HCT116 (cell line): ENCODE data around the gene RCOR1. TPM values are rescaled to one million over a fixed set of nuclear protein-coding genes. Genes with fewer than 3 reads are reported as not detected.

Experiments used
- ATAC-seq: fragments of 200-7000 bp; cut with Tn5 transposase; 2 replicates; pipeline ENCODE4 v1.9.1; 2020; ENCODE audit warnings: mild to moderate bottlenecking, moderate library complexity
- BruUV-seq: library from RNA; stranded (reverse); fragments of 400-500 nt; replicated peaks from 2 replicates; lab custom pipeline; 2021; lab: Mats Ljungman, UMichigan
- CTCF ChIA-PET: fragments of 300-600 bp; sonication (Branson Sonifier 250); formaldehyde crosslinking; loops from one replicate; lab custom pipeline; 2021; ENCODE audit warnings: antibody characterized with exemption; lab: Charles Lee
- POLR2A ChIA-PET: fragments of 300-600, 350-600 bp; sonication (Branson Sonifier 250); formaldehyde crosslinking; loops from one replicate; lab custom pipeline; 2021; ENCODE audit warnings: antibody characterized with exemption; lab: Charles Lee
- RAD21 ChIA-PET, 2 experiments: fragments of 300-600 bp; sonication (Branson Sonifier 250); formaldehyde crosslinking; loops; one replicate each; lab custom pipeline; 2023; ENCODE audit warnings: low total read pairs in 2 of 2; ENCODE audit not compliant: uncharacterized antibody in 2 of 2, unreplicated experiment in 2 of 2, low non-redundant PET in 1 of 2; lab: Charles Lee
- DNase-seq: peaks from one replicate; pipeline ENCODE4 v3.0.0-alpha.2; 2010; ENCODE audit warnings: low read depth, low spot score
- H2AFZ ChIP-seq: fragments of 200-600 bp; shearing (Covaris generic), sonication (generic); 2 replicates; pipeline ENCODE4 v1.6.1; 2017; ENCODE audit warnings: low read depth, mixed run types, mixed read lengths, antibody characterized with exemption, low read length; ENCODE audit not compliant: poor library complexity, severe bottlenecking
- H3K27ac ChIP-seq: 2 replicates; pipeline ENCODE4 v1.5.1; 2012; ENCODE audit warnings: low read depth, low read length
- H3K27me3 ChIP-seq: fragments of 200-600 bp; sonication (generic); 2 replicates; pipeline ENCODE4 v1.6.1; 2016; ENCODE audit warnings: mixed run types, low read length, mixed read lengths; ENCODE audit not compliant: insufficient read depth
- H3K36me3 ChIP-seq, 2 experiments: fragments of 200-500 bp in 1 of 2; fragments of 200-600 bp in 1 of 2; sonication (Bioruptor generic) in 1 of 2; sonication (generic) in 1 of 2; 2 replicates each; pipeline versions ENCODE4 v1.5.1 to v1.6.1; 2014 to 2016; ENCODE audit warnings: low read length in 2 of 2, inconsistent platforms in 1 of 2, mixed read lengths in 1 of 2, mixed run types in 1 of 2; ENCODE audit not compliant: insufficient read depth in 2 of 2, control insufficient read depth in 1 of 2
- H3K4me1 ChIP-seq, 2 experiments: fragments of 200-600 bp in 1 of 2; sonication (generic) in 1 of 2; 2 replicates each; pipeline versions ENCODE4 v1.5.1 to v1.6.1; 2012 to 2017; ENCODE audit warnings: low read length in 2 of 2, inconsistent platforms in 1 of 2, mild to moderate bottlenecking in 1 of 2, mixed read lengths in 1 of 2, mixed run types in 1 of 2, moderate library complexity in 1 of 2; ENCODE audit not compliant: insufficient read depth in 2 of 2, control insufficient read depth in 1 of 2
- H3K4me2 ChIP-seq: fragments of 200-600 bp; sonication (generic); 2 replicates; pipeline ENCODE4 v1.6.1; 2017; ENCODE audit warnings: mixed run types, low read length, mixed read lengths
- H3K4me3 ChIP-seq, 2 experiments: fragments of 200-600 bp in 1 of 2; sonication (generic) in 1 of 2; replicated peaks in 1 of 2; 2 replicates each; pipeline ENCODE4 v1.5.1; 2011 to 2016; ENCODE audit warnings: low read length in 2 of 2, control low read depth in 1 of 2, low read depth in 1 of 2, mild to moderate bottlenecking in 1 of 2, mixed read lengths in 1 of 2, mixed run types in 1 of 2
- H3K79me2 ChIP-seq: fragments of 200-600 bp; sonication (generic); 2 replicates; pipeline ENCODE4 v1.6.1; 2017; ENCODE audit warnings: mild to moderate bottlenecking, mixed run types, low read length, moderate library complexity, mixed read lengths; ENCODE audit not compliant: insufficient read depth
- H3K9ac ChIP-seq: fragments of 200-600 bp; sonication (generic); 2 replicates; pipeline ENCODE4 v1.6.1; 2016; ENCODE audit warnings: low read length, mixed read lengths
- H3K9me2 ChIP-seq: fragments of 200-600 bp; sonication (generic), shearing (Covaris generic); 2 replicates; pipeline ENCODE4 v1.6.1; 2017; ENCODE audit warnings: mixed run types, mild to moderate bottlenecking, moderate library complexity; ENCODE audit not compliant: insufficient read depth
- H3K9me3 ChIP-seq, 2 experiments: fragments of 200-500 bp in 1 of 2; fragments of 200-600 bp in 1 of 2; sonication (Bioruptor generic) in 1 of 2; sonication (generic) in 1 of 2; 2 replicates each; pipeline ENCODE4 v1.6.1; 2014 to 2017; ENCODE audit warnings: low read length in 2 of 2, mixed read lengths in 2 of 2, inconsistent platforms in 1 of 2, low read depth in 1 of 2, mild to moderate bottlenecking in 1 of 2, mixed run types in 1 of 2, moderate library complexity in 1 of 2; ENCODE audit not compliant: control insufficient read depth in 1 of 2, insufficient read depth in 1 of 2
- H4K20me1 ChIP-seq: fragments of 200-600 bp; sonication (generic), shearing (Covaris generic); 2 replicates; pipeline ENCODE4 v1.6.1; 2017; ENCODE audit warnings: mixed run types, mild to moderate bottlenecking, moderate library complexity; ENCODE audit not compliant: insufficient read depth
- CBX3 ChIP-seq: IDR thresholded peaks from 2 replicates; pipeline ENCODE4 v1.6.1; 2012; ENCODE audit warnings: low read depth
- CEBPB ChIP-seq: IDR thresholded peaks from 2 replicates; pipeline ENCODE4 v1.6.1; 2012; ENCODE audit warnings: low read depth
- EGR1 ChIP-seq: IDR thresholded peaks from 2 replicates; pipeline ENCODE4 v1.6.1; 2012; ENCODE audit warnings: low read depth
- EZH2 ChIP-seq: fragments of 200-600 bp; sonication (generic); IDR thresholded peaks from 2 replicates; pipeline ENCODE4 v1.6.1; 2017; ENCODE audit warnings: antibody characterized with exemption, mixed run types
- EZH2phosphoT487 ChIP-seq: fragments of 200-600 bp; IDR thresholded peaks from 2 replicates; pipeline ENCODE4 v1.6.1; 2018; ENCODE audit warnings: antibody characterized with exemption, borderline replicate concordance
- POLR2AphosphoS5 ChIP-seq: IDR thresholded peaks from 2 replicates; pipeline ENCODE4 v1.6.1; 2011; ENCODE audit warnings: mild to moderate bottlenecking, low read depth, low read length, moderate library complexity
- SRF ChIP-seq: IDR thresholded peaks from 2 replicates; pipeline ENCODE4 v1.6.1; 2012; ENCODE audit warnings: low read depth
- ZFX ChIP-seq: fragments of 450-650 bp; IDR thresholded peaks from 2 replicates; pipeline ENCODE4 v1.6.1; 2017
- intact Hi-C: fragments of 100-400 bp; cut with micrococcal nuclease; formaldehyde crosslinking; loops from 2 replicates; pipeline ENCODE4 v1.10.0; 2022
- total RNA-seq: library from RNA; stranded (reverse); gene quantifications from one replicate; pipeline ENCODE4 v1.2.1, GENCODE V29; 2021; ENCODE audit not compliant: unreplicated experiment
- TF ChIP-seq, protein P1 (sequence below): IDR thresholded peaks from 2 replicates; pipeline ENCODE4 v1.6.1; 2012; ENCODE audit warnings: low read depth
- TF ChIP-seq, protein P2 (sequence below): IDR thresholded peaks from 2 replicates; pipeline ENCODE4 v1.6.1; 2012
- TF ChIP-seq, protein P3 (sequence below): IDR thresholded peaks from 2 replicates; pipeline ENCODE4 v1.6.1; 2012
- TF ChIP-seq, protein P4 (sequence below): IDR thresholded peaks from 2 replicates; pipeline ENCODE4 v1.6.1; 2011; ENCODE audit warnings: mild to moderate bottlenecking, low read length, moderate library complexity; ENCODE audit not compliant: insufficient replicate concordance; ENCODE audit errors: extremely low read depth

Gene RCOR1
- total RNA-seq, 1 experiment from 2014 or later: 30.7 TPM

DNA sequence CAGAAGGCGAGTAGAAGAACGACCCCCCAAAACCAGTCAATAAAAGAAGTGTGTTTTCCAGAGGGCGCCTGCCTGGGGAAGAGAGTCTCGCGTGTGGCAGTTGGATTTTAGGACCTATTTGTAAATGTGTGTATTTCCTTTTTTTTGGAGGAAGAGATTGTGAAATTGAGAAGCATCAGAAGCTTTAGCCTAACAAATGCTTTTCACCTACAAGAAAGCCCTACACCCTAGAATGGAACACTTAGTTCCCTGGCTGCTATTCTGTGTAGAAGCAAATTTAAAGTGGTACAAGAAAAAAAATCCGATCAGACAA is 1.3 kb downstream of the RCOR1 start:
- RAD21 ChIA-PET: interaction anchor here in 1 of 2 experiments (1.0 kb wide), 1 partner anchor 36 kb away, joined by 8 read pairs; no protein-coding TSS in a partner anchor
- no TSS peak for BruUV-seq
- Histone ChIP-seq H3K4me2 (peak overlapping the region; percentile 96), H3K4me1 (peaks cover 12 to 40% of the 10 kb centered on the region in 2 experiments), H3K9me3 (no peaks in the 10 kb centered on the region), H3K27ac (peak overlapping the region; percentile 81), H3K79me2 (peaks cover 66% of the 10 kb centered on the region), H3K27me3 (no peaks in the 10 kb centered on the region), H4K20me1 (peaks cover 8% of the 10 kb centered on the region; the same call in 1 of the 2 replicates), H3K9ac (peak overlapping the region; percentile 85), H3K4me3 (peak overlapping the region; percentile 77 to 92), H3K9me2 (no peaks in the 10 kb centered on the region), H3K36me3 (peaks cover 0 to 2% of the 10 kb centered on the region in 2 experiments; a peak in 2 of 4 replicates), H2AFZ (no peak overlapping the region)
- ATAC-seq (no peak), DNase-seq (no peak)
- intact Hi-C loops: loop anchor here (1.0 to 10.0 kb wide), 2 partner anchors 212 to 321 kb away; no protein-coding TSS in a partner anchor
- CTCF ChIA-PET: interaction anchor here (0.7 to 2.3 kb wide), 9 partner anchors 10 to 200 kb away, joined by 3 to 17 read pairs (median 5); no protein-coding TSS in a partner anchor
- POLR2A ChIA-PET: interaction anchor here (0.7 to 1.6 kb wide), 3 partner anchors 17 to 423 kb away, joined by 3 to 8 read pairs (median 4); no protein-coding TSS in a partner anchor
- TF ChIP-seq, protein P1, sequence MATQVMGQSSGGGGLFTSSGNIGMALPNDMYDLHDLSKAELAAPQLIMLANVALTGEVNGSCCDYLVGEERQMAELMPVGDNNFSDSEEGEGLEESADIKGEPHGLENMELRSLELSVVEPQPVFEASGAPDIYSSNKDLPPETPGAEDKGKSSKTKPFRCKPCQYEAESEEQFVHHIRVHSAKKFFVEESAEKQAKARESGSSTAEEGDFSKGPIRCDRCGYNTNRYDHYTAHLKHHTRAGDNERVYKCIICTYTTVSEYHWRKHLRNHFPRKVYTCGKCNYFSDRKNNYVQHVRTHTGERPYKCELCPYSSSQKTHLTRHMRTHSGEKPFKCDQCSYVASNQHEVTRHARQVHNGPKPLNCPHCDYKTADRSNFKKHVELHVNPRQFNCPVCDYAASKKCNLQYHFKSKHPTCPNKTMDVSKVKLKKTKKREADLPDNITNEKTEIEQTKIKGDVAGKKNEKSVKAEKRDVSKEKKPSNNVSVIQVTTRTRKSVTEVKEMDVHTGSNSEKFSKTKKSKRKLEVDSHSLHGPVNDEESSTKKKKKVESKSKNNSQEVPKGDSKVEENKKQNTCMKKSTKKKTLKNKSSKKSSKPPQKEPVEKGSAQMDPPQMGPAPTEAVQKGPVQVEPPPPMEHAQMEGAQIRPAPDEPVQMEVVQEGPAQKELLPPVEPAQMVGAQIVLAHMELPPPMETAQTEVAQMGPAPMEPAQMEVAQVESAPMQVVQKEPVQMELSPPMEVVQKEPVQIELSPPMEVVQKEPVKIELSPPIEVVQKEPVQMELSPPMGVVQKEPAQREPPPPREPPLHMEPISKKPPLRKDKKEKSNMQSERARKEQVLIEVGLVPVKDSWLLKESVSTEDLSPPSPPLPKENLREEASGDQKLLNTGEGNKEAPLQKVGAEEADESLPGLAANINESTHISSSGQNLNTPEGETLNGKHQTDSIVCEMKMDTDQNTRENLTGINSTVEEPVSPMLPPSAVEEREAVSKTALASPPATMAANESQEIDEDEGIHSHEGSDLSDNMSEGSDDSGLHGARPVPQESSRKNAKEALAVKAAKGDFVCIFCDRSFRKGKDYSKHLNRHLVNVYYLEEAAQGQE: no peak
- TF ChIP-seq ZFX (no peak), EZH2 (no peak), EGR1 (no peak), EZH2phosphoT487 (no peak), CBX3 (no peak), POLR2AphosphoS5 (no peak), SRF (no peak), CEBPB (no peak)
- TF ChIP-seq, protein P2, sequence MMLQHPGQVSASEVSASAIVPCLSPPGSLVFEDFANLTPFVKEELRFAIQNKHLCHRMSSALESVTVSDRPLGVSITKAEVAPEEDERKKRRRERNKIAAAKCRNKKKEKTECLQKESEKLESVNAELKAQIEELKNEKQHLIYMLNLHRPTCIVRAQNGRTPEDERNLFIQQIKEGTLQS: no peak
- TF ChIP-seq, protein P3, sequence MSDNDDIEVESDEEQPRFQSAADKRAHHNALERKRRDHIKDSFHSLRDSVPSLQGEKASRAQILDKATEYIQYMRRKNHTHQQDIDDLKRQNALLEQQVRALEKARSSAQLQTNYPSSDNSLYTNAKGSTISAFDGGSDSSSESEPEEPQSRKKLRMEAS: no peak
- TF ChIP-seq, protein P4, sequence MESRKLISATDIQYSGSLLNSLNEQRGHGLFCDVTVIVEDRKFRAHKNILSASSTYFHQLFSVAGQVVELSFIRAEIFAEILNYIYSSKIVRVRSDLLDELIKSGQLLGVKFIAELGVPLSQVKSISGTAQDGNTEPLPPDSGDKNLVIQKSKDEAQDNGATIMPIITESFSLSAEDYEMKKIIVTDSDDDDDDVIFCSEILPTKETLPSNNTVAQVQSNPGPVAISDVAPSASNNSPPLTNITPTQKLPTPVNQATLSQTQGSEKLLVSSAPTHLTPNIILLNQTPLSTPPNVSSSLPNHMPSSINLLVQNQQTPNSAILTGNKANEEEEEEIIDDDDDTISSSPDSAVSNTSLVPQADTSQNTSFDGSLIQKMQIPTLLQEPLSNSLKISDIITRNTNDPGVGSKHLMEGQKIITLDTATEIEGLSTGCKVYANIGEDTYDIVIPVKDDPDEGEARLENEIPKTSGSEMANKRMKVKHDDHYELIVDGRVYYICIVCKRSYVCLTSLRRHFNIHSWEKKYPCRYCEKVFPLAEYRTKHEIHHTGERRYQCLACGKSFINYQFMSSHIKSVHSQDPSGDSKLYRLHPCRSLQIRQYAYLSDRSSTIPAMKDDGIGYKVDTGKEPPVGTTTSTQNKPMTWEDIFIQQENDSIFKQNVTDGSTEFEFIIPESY: no peak
